Vagina (tissue), 2 donors: Measurements from ENCODE around the gene PA2G4. TPM values are rescaled to one million over a fixed set of nuclear protein-coding genes. Genes with fewer than 3 reads are reported as not detected.
A peak's percentile ranks its signal among the peaks of the same experiment; 100 is the strongest.

Experiments
- DNase-seq, 2 donors: peaks; one replicate each; pipeline ENCODE4 v3.0.0-alpha.2; 2017; ENCODE audit errors: extremely low spot score in 2 of 2
- H3K27ac ChIP-seq: fragments of 200-600 bp; sonication (generic); one replicate; pipeline ENCODE4 v1.5.1; 2019
- H3K27me3 ChIP-seq: fragments of 200-600 bp; sonication (generic); one replicate; pipeline ENCODE4 v1.5.1; 2019
- H3K36me3 ChIP-seq, 2 donors: fragments of 200-600 bp; sonication (generic); one replicate each; pipeline ENCODE4 v1.5.1; 2017 to 2019
- H3K4me1 ChIP-seq: fragments of 200-600 bp; sonication (generic); one replicate; pipeline ENCODE4 v1.5.1; 2019
- H3K4me3 ChIP-seq, 2 donors: fragments of 200-600 bp; sonication (generic); 1 replicate in 1 of 2; 2 replicates in 1 of 2; pipeline ENCODE4 v1.5.1; 2016 to 2019
- H3K9me3 ChIP-seq: fragments of 200-600 bp; sonication (generic); one replicate; pipeline ENCODE4 v1.5.1; 2019
- CTCF ChIP-seq, 3 experiments: fragments of 450-650 bp in 2 of 3; fragments of 200-600 bp in 1 of 3; sonication (generic) in 1 of 3; IDR thresholded peaks; one replicate each; pipeline ENCODE4 v1.5.1; 2017 to 2019; ENCODE audit warnings: antibody characterized with exemption in 3 of 3, mild to moderate bottlenecking in 2 of 3, moderate library complexity in 2 of 3
- POLR2A ChIP-seq, 2 donors: fragments of 450-650 bp; IDR thresholded peaks; one replicate each; pipeline ENCODE4 v1.6.1; 2017; ENCODE audit warnings: antibody characterized with exemption in 2 of 2, mild to moderate bottlenecking in 2 of 2, moderate library complexity in 2 of 2
- POLR2AphosphoS5 ChIP-seq, 2 donors: sonication (generic); formaldehyde crosslinking; IDR thresholded peaks; one replicate each; pipeline ENCODE4 v1.9.0; 2017; ENCODE audit warnings: antibody characterized with exemption in 2 of 2, mild to moderate bottlenecking in 2 of 2, low read depth in 1 of 2; ENCODE audit not compliant: insufficient read depth in 1 of 2
- intact Hi-C: fragments of 100-400 bp; cut with DNase I; formaldehyde crosslinking; loops from one replicate; pipeline ENCODE4 v1.15.1; 2023
- total RNA-seq: library from RNA; depleted of rRNA; stranded (reverse); fragments of >200 nt; gene quantifications from one replicate; pipeline ENCODE4 v1.2.3, GENCODE V29; 2016

The PA2G4 gene
- total RNA-seq, 1 donor from 2014 or later = 116 TPM

- Histone ChIP-seq H3K27ac (no peak overlapping the region), H3K4me3 (no peak overlapping the region), H3K27me3 (no peaks in the 10 kb centered on the region), H3K36me3 (peaks cover 4 to 94% of the 10 kb centered on the region in 2 donors), H3K4me1 (peaks cover 2% of the 10 kb centered on the region), H3K9me3 (no peaks in the 10 kb centered on the region)
- intact Hi-C loops = no loop called here
- DNase-seq = no peak
- TF ChIP-seq CTCF (IDR thresholded peaks at IDR 0.05) (no peak), POLR2AphosphoS5 (IDR thresholded peaks at IDR 0.05; ENCODE audit: insufficient read depth in 1 of 2, low read depth in 1 of 2) (no peak)
Observed at GRCh38 chr12:56137853-56138571, 33.7 kb downstream of the PA2G4 start.

- peaks cover 19% of the 10 kb centered on the region for H3K4me1 ChIP-seq
- H3K36me3 ChIP-seq = peaks cover 2 to 70% of the 10 kb centered on the region in 2 donors
- intact Hi-C loops = no loop called here
- no peak for DNase-seq
- TF ChIP-seq CTCF (IDR thresholded peaks at IDR 0.05) = no peak
- no peak for TF ChIP-seq POLR2AphosphoS5 (IDR thresholded peaks at IDR 0.05; ENCODE audit: insufficient read depth in 1 of 2, low read depth in 1 of 2)
- TF ChIP-seq POLR2A (IDR thresholded peaks at IDR 0.05) = no peak
- H3K27me3 ChIP-seq = no peaks in the 10 kb centered on the region
- no peaks in the 10 kb centered on the region for H3K9me3 ChIP-seq
- no peak overlapping the region for H3K4me3 ChIP-seq
- peak overlapping the region; percentile 48 for H3K27ac ChIP-seq
Observed at GRCh38 chr12:56141946-56142784, 37.8 kb downstream of the PA2G4 start.

- Histone ChIP-seq H3K36me3 (peaks cover 2 to 59% of the 10 kb centered on the region in 2 donors), H3K4me1 (peaks cover 19% of the 10 kb centered on the region), H3K27me3 (no peaks in the 10 kb centered on the region), H3K4me3 (no peak overlapping the region), H3K9me3 (no peaks in the 10 kb centered on the region), H3K27ac (peak overlapping the region; percentile 48)
- intact Hi-C loops = no loop called here
- TF ChIP-seq POLR2AphosphoS5 (IDR thresholded peaks at IDR 0.05; ENCODE audit: insufficient read depth in 1 of 2, low read depth in 1 of 2) (no peak), CTCF (IDR thresholded peaks at IDR 0.05) (no peak), POLR2A (IDR thresholded peaks at IDR 0.05) (no peak)
- DNase-seq = no peak
Observed at GRCh38 chr12:56143217-56143616, 38.9 kb downstream of the PA2G4 start.

GRCh38 chr12:56143870-56144269 is 39.5 kb downstream of the PA2G4 start:
- TF ChIP-seq CTCF (IDR thresholded peaks at IDR 0.05) (no peak), POLR2AphosphoS5 (IDR thresholded peaks at IDR 0.05; ENCODE audit: insufficient read depth in 1 of 2, low read depth in 1 of 2) (peak in 1 of 2 donors; percentile 33), POLR2A (IDR thresholded peaks at IDR 0.05) (no peak)
- Histone ChIP-seq H3K4me1 (peaks cover 19% of the 10 kb centered on the region), H3K27me3 (no peaks in the 10 kb centered on the region), H3K36me3 (peaks cover 2 to 53% of the 10 kb centered on the region in 2 donors), H3K9me3 (no peaks in the 10 kb centered on the region), H3K27ac (peak overlapping the region; percentile 48), H3K4me3 (no peak overlapping the region)
- DNase-seq = no peak
- intact Hi-C loops = no loop called here
